Parathyroid adenoma (tissue), 2 donors: ENCODE data around the gene ALDH16A1.
A peak's percentile ranks its signal among the peaks of the same experiment; 100 is the strongest.

Experiments
- H2AFZ ChIP-seq: fragments of 300-600 bp; sonication (generic); one replicate; pipeline ENCODE4 v1.7.0; 2017; ENCODE audit warnings: antibody characterized with exemption, mild to moderate bottlenecking
- H3K27ac ChIP-seq: fragments of 300-600 bp; sonication (generic); one replicate; pipeline ENCODE4 v1.7.0; 2017
- H3K27me3 ChIP-seq: fragments of 300-600 bp; sonication (generic); one replicate; pipeline ENCODE4 v1.7.0; 2017; ENCODE audit warnings: low read length; ENCODE audit not compliant: control insufficient read depth, insufficient read depth
- H3K36me3 ChIP-seq: fragments of 300-600 bp; sonication (generic); one replicate; pipeline ENCODE4 v1.7.0; 2017; ENCODE audit warnings: low read length; ENCODE audit not compliant: control insufficient read depth, insufficient read depth
- H3K4me1 ChIP-seq: fragments of 300-600 bp; sonication (generic); one replicate; pipeline ENCODE4 v1.7.0; 2017; ENCODE audit warnings: control low read depth
- H3K4me2 ChIP-seq: fragments of 300-600 bp; sonication (generic); one replicate; pipeline ENCODE4 v1.7.0; 2017; ENCODE audit warnings: low read length
- H3K4me3 ChIP-seq: fragments of 300-600 bp; sonication (generic); one replicate; pipeline ENCODE4 v1.7.0; 2017; ENCODE audit warnings: low read depth, low read length
- H3K79me2 ChIP-seq: fragments of 300-600 bp; sonication (generic); one replicate; pipeline ENCODE4 v1.7.0; 2017; ENCODE audit warnings: control low read depth
- H3K9ac ChIP-seq: fragments of 300-600 bp; sonication (generic); one replicate; pipeline ENCODE4 v1.7.0; 2017; ENCODE audit warnings: mild to moderate bottlenecking
- H3K9me3 ChIP-seq: fragments of 300-600 bp; sonication (generic); one replicate; pipeline ENCODE4 v1.7.0; 2017; ENCODE audit warnings: low read length; ENCODE audit not compliant: control insufficient read depth
- TF ChIP-seq, protein P1 (sequence below): fragments of 300-600 bp; sonication (generic); IDR thresholded peaks from one replicate; pipeline ENCODE4 v1.7.0; 2017; ENCODE audit warnings: antibody characterized with exemption, mild to moderate bottlenecking
- donor health status: primary hyperparathyroidism.

Gene ALDH16A1

DNA sequence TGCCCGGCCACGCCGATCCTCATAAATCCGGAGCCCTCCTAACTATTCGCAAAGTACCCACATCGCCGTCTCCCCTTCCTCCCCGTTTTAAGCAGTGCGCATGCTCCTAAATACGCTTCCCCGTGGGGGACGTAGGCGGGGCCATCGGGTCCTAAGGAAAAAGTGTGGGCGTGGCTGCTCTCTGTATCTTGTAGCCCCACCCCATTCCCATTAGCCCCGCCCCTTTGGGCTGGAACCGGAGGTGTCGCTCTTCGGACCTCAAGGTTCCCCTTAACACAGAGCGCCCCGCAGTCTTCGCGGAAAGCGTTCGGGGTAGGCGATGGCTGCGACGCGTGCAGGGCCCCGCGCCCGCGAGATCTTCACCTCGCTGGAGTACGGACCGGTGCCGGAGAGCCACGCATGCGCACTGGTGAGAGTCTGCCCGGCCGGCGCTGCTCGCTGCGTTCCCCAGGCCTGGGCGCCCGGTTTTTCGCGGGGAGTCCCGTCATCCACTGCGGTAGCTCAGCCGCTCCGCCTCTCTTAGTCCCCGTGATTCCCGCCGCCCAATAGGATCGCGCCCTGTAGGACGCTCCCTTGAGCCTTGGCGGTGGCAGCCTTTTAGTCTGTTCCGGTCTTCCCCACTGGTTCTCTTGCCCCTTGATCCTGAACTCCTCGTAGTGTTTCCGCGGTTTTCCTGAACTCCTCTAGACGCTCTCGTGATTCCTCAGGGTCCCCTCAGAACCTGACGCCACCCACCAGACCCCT, at the start of gene ALDH16A1:
ALDH16A1 (plus strand) TSS at position 213 of the 744 bp plus-strand sequence; CDS start at position 320, 107 bp downstream.
- H2AFZ ChIP-seq = peak within 1 kb of the TSS; percentile 95
- H3K36me3 ChIP-seq = no peaks in the 10 kb centered on the region
- peak within 1 kb of the TSS; percentile 96 for H3K4me3 ChIP-seq
- TF ChIP-seq, protein P1, sequence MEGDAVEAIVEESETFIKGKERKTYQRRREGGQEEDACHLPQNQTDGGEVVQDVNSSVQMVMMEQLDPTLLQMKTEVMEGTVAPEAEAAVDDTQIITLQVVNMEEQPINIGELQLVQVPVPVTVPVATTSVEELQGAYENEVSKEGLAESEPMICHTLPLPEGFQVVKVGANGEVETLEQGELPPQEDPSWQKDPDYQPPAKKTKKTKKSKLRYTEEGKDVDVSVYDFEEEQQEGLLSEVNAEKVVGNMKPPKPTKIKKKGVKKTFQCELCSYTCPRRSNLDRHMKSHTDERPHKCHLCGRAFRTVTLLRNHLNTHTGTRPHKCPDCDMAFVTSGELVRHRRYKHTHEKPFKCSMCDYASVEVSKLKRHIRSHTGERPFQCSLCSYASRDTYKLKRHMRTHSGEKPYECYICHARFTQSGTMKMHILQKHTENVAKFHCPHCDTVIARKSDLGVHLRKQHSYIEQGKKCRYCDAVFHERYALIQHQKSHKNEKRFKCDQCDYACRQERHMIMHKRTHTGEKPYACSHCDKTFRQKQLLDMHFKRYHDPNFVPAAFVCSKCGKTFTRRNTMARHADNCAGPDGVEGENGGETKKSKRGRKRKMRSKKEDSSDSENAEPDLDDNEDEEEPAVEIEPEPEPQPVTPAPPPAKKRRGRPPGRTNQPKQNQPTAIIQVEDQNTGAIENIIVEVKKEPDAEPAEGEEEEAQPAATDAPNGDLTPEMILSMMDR = no peak
- H3K27me3 ChIP-seq = no peaks in the 10 kb centered on the region
- no peaks in the 10 kb centered on the region for H3K4me1 ChIP-seq
- peak within 1 kb of the TSS; percentile 20 for H3K9ac ChIP-seq
- H3K9me3 ChIP-seq = no peaks in the 10 kb centered on the region
- peak within 1 kb of the TSS; percentile 100 for H3K4me2 ChIP-seq
- peak within 1 kb of the TSS; percentile 85 for H3K27ac ChIP-seq
- H3K79me2 ChIP-seq = no peaks in the 10 kb centered on the region

- H3K27me3 ChIP-seq = no peaks in the 10 kb centered on the region
- no peaks in the 10 kb centered on the region for H3K36me3 ChIP-seq
- H3K9ac ChIP-seq = no peak overlapping the region
- no peak overlapping the region for H3K4me2 ChIP-seq
- TF ChIP-seq, protein P1 = no peak
- no peaks in the 10 kb centered on the region for H3K9me3 ChIP-seq
- no peak overlapping the region for H3K4me3 ChIP-seq
- H2AFZ ChIP-seq = peak overlapping the region; percentile 92
- no peaks in the 10 kb centered on the region for H3K79me2 ChIP-seq
- H3K4me1 ChIP-seq = peaks cover 16% of the 10 kb centered on the region
- peak overlapping the region; percentile 48 for H3K27ac ChIP-seq
Observed at GRCh38 chr19:49403404-49404187, 49.4 kb upstream of the ALDH16A1 start.

GRCh38 chr19:49407079-49407478, 45.9 kb upstream of the ALDH16A1 start:
- TF ChIP-seq, protein P1 = no peak
- H2AFZ ChIP-seq = no peak overlapping the region
- no peaks in the 10 kb centered on the region for H3K36me3 ChIP-seq
- no peak overlapping the region for H3K4me2 ChIP-seq
- H3K4me3 ChIP-seq = no peak overlapping the region
- peaks cover 10% of the 10 kb centered on the region for H3K4me1 ChIP-seq
- no peaks in the 10 kb centered on the region for H3K79me2 ChIP-seq
- H3K27me3 ChIP-seq = no peaks in the 10 kb centered on the region
- no peak overlapping the region for H3K9ac ChIP-seq
- no peak overlapping the region for H3K27ac ChIP-seq
- no peaks in the 10 kb centered on the region for H3K9me3 ChIP-seq

GRCh38 chr19:49407482-49408015, 45.5 kb upstream of the ALDH16A1 start:
- H3K9ac ChIP-seq = no peak overlapping the region
- H3K79me2 ChIP-seq = no peaks in the 10 kb centered on the region
- no peak overlapping the region for H2AFZ ChIP-seq
- TF ChIP-seq, protein P1 = no peak
- peaks cover 10% of the 10 kb centered on the region for H3K4me1 ChIP-seq
- H3K27me3 ChIP-seq = no peaks in the 10 kb centered on the region
- H3K4me2 ChIP-seq = no peak overlapping the region
- no peaks in the 10 kb centered on the region for H3K9me3 ChIP-seq
- no peak overlapping the region for H3K4me3 ChIP-seq
- no peaks in the 10 kb centered on the region for H3K36me3 ChIP-seq
- H3K27ac ChIP-seq = no peak overlapping the region
